SK-N-SH treated with all-trans-retinoic acid at 6 μM for 48 hours (cell line): Measurements from ENCODE around the gene UBE2Z.

Experiments used
- BACH2 ChIP-seq: fragments of 250-450 bp; sonication (Bioruptor Pico); IDR thresholded peaks from 2 replicates; pipeline ENCODE4 v1.9.0; 2021; ENCODE audit warnings: mild to moderate bottlenecking, borderline replicate concordance
- CREB5 ChIP-seq: fragments of 250-450 bp; sonication (Bioruptor Pico); IDR thresholded peaks from 2 replicates; pipeline ENCODE4 v1.5.1; 2020; ENCODE audit warnings: low read depth, mild to moderate bottlenecking, moderate library complexity
- CSDC2 ChIP-seq: fragments of 250-450 bp; sonication (Bioruptor Pico); IDR thresholded peaks from 2 replicates; pipeline ENCODE4 v1.5.0; 2020; ENCODE audit warnings: mild to moderate bottlenecking, moderate library complexity
- CSRNP3 ChIP-seq: fragments of 250-450 bp; sonication (Bioruptor Pico); IDR thresholded peaks from 2 replicates; pipeline ENCODE4 v1.5.1; 2021; ENCODE audit warnings: mild to moderate bottlenecking, moderate library complexity
- RARB ChIP-seq: fragments of 250-450 bp; sonication (Bioruptor Pico); IDR thresholded peaks from 2 replicates; pipeline ENCODE4 v1.8.0; 2021; ENCODE audit warnings: mild to moderate bottlenecking, moderate library complexity
- SNAI2 ChIP-seq: fragments of 250-450 bp; sonication (Bioruptor Pico); IDR thresholded peaks from 2 replicates; pipeline ENCODE4 v1.5.0; 2020; ENCODE audit warnings: mild to moderate bottlenecking, moderate library complexity
- TCF4 ChIP-seq: fragments of 250-450 bp; sonication (Bioruptor Pico); IDR thresholded peaks from 2 replicates; pipeline ENCODE4 v1.8.0; 2021; ENCODE audit warnings: mild to moderate bottlenecking, moderate library complexity, borderline replicate concordance
- TOX ChIP-seq: fragments of 250-450 bp; sonication (Bioruptor Pico); IDR thresholded peaks from 2 replicates; pipeline ENCODE4 v1.8.0; 2021; ENCODE audit warnings: mild to moderate bottlenecking, moderate library complexity, borderline replicate concordance
- ZC3H10 ChIP-seq: fragments of 250-450 bp; sonication (Bioruptor Pico); IDR thresholded peaks from 2 replicates; pipeline ENCODE4 v1.5.1; 2021; ENCODE audit warnings: mild to moderate bottlenecking, moderate library complexity
- ZFP30 ChIP-seq: fragments of 450-650 bp; formaldehyde crosslinking; IDR thresholded peaks from 2 replicates; pipeline ENCODE4 v1.5.0; 2022; ENCODE audit warnings: mild to moderate bottlenecking, moderate library complexity
- ZNF70 ChIP-seq: fragments of 450-650 bp; formaldehyde crosslinking; IDR thresholded peaks from 2 replicates; pipeline ENCODE4 v1.5.0; 2020; ENCODE audit warnings: mild to moderate bottlenecking, moderate library complexity
- TF ChIP-seq, protein P1 (sequence below): fragments of 250-450 bp; sonication (Bioruptor Pico); IDR thresholded peaks from 2 replicates; pipeline ENCODE4 v1.8.0; 2020; ENCODE audit warnings: mild to moderate bottlenecking, moderate library complexity, borderline replicate concordance

- TF ChIP-seq TOX (CRISPR knock-in tag) (no peak), RARB (CRISPR knock-in tag) (no peak), TCF4 (no peak), CSDC2 (CRISPR knock-in tag) (no peak), ZFP30 (CRISPR knock-in tag) (no peak), SNAI2 (no peak), ZC3H10 (CRISPR knock-in tag) (no peak), ZNF70 (CRISPR knock-in tag) (no peak), CREB5 (CRISPR knock-in tag) (no peak), CSRNP3 (no peak), BACH2 (CRISPR knock-in tag) (no peak)
- TF ChIP-seq, protein P1, sequence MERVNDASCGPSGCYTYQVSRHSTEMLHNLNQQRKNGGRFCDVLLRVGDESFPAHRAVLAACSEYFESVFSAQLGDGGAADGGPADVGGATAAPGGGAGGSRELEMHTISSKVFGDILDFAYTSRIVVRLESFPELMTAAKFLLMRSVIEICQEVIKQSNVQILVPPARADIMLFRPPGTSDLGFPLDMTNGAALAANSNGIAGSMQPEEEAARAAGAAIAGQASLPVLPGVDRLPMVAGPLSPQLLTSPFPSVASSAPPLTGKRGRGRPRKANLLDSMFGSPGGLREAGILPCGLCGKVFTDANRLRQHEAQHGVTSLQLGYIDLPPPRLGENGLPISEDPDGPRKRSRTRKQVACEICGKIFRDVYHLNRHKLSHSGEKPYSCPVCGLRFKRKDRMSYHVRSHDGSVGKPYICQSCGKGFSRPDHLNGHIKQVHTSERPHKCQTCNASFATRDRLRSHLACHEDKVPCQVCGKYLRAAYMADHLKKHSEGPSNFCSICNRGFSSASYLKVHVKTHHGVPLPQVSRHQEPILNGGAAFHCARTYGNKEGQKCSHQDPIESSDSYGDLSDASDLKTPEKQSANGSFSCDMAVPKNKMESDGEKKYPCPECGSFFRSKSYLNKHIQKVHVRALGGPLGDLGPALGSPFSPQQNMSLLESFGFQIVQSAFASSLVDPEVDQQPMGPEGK (CRISPR knock-in tag) = no peak
These were observed 43.4 kb downstream of the UBE2Z start for GRCh38 chr17:48951572-48951971.
